Lower leg skin (tissue), 3 donors: ENCODE data around the gene ZBED5.

Source experiments
- CTCF ChIP-seq, 3 donors: fragments of 450-650 bp; IDR thresholded peaks; one replicate each; pipeline ENCODE4 v1.5.1; 2016; ENCODE audit warnings: antibody characterized with exemption in 3 of 3, mild to moderate bottlenecking in 3 of 3, moderate library complexity in 2 of 3
- POLR2A ChIP-seq, 2 donors: fragments of 450-650 bp; IDR thresholded peaks; one replicate each; pipeline ENCODE4 v1.6.1; 2016 to 2017; ENCODE audit warnings: antibody characterized with exemption in 2 of 2, mild to moderate bottlenecking in 1 of 2, moderate library complexity in 1 of 2

- no peak for TF ChIP-seq CTCF (IDR thresholded peaks at IDR 0.05)
- TF ChIP-seq POLR2A (IDR thresholded peaks at IDR 0.05): no peak
Observed at GRCh38 chr11:10861799-10862198, 3.9 kb upstream of the ZBED5 start.
